Islet of Langerhans (tissue), 1 donor: Measurements from ENCODE around the gene RUFY3.
A peak's percentile ranks its signal among the peaks of the same experiment; 100 is the strongest.
"Not testable (repeated sequence)": the region's sequence is repeated elsewhere in the genome, so short reads cannot be mapped to it uniquely, and the experiment has no call there.

ENCODE experiments used
- FAIRE-seq: peaks from one replicate; lab custom pipeline; 2011; peaks lifted over from hg19 to GRCh38; lab: Jason Lieb, UNC

Gene RUFY3

GRCh38 chr4:70788733-70789132 is 67.0 kb downstream of the RUFY3 start:
- no peak for FAIRE-seq

GRCh38 chr4:70793626-70794025 is 71.9 kb downstream of the RUFY3 start:
- FAIRE-seq = no peak

- FAIRE-seq = no peak
Measured at GRCh38 chr4:70801265-70801809, 79.6 kb downstream of the RUFY3 start.

GRCh38 chr4:70802928-70803580 is 81.3 kb downstream of the RUFY3 start:
- peak; percentile 53 for FAIRE-seq

- FAIRE-seq = no peak
Measured at GRCh38 chr4:70808151-70808550, 86.4 kb downstream of the RUFY3 start.

GRCh38 chr4:70815370-70815769 is 93.6 kb downstream of the RUFY3 start:
- FAIRE-seq = peak; percentile 41

GRCh38 chr4:70816894-70817293 is 95.1 kb downstream of the RUFY3 start:
- no peak for FAIRE-seq

GRCh38 chr4:70818173-70818855 is 96.5 kb downstream of the RUFY3 start:
- FAIRE-seq = no peak

- no peak for FAIRE-seq
Measured at GRCh38 chr4:70818921-70819320, 97.2 kb downstream of the RUFY3 start.

GRCh38 chr4:70829015-70829414 is 107.3 kb downstream of the RUFY3 start:
- FAIRE-seq = no peak

GRCh38 chr4:70829492-70829891 is 107.7 kb downstream of the RUFY3 start:
- no peak for FAIRE-seq

- FAIRE-seq = no peak
Measured at GRCh38 chr4:70830054-70830453, 108.3 kb downstream of the RUFY3 start.

- FAIRE-seq = no peak
Measured at GRCh38 chr4:70831293-70831692, 109.5 kb downstream of the RUFY3 start.

- FAIRE-seq = no peak
Measured at GRCh38 chr4:70833675-70834074, 111.9 kb downstream of the RUFY3 start.

- FAIRE-seq = no peak
Measured at GRCh38 chr4:70836081-70836480, 114.3 kb downstream of the RUFY3 start.

- FAIRE-seq = no peak
Measured at GRCh38 chr4:70838204-70838603, 116.4 kb downstream of the RUFY3 start.

GRCh38 chr4:70838666-70839588 is 117.2 kb downstream of the RUFY3 start:
- FAIRE-seq = no peak

GRCh38 chr4:70839589-70840093 is 117.9 kb downstream of the RUFY3 start, which contains the start of gene GRSF1:
Gene GRSF1, minus strand, starts transcription at chr4:70839890. Its CDS starts 63 bp downstream, at chr4:70839827.
- no peak for FAIRE-seq

- FAIRE-seq = not testable (repeated sequence)
Measured at GRCh38 chr4:70840137-70840536, 118.4 kb downstream of the RUFY3 start.

- not testable (repeated sequence) for FAIRE-seq
Measured at GRCh38 chr4:70840631-70841030, 118.9 kb downstream of the RUFY3 start.

GRCh38 chr4:70841211-70841610 is 119.4 kb downstream of the RUFY3 start:
- FAIRE-seq = no peak

GRCh38 chr4:70841951-70842350 is 120.2 kb downstream of the RUFY3 start:
- FAIRE-seq = no peak
